Activated naive CD8-positive, alpha-beta T cell treated with anti-CD3 and anti-CD28 coated beads, Interleukin-2, amount 50 U/mL, for 24 hours (primary cell): ENCODE data around the gene PRF1.
A peak's percentile ranks its signal among the peaks of the same experiment; 100 is the strongest.

Experiments used
- ATAC-seq: fragments of 150-1000 bp; cut with Tn5 transposase; one replicate; pipeline ENCODE4 v1.10.0; 2021
- DNase-seq: peaks from one replicate; pipeline ENCODE4 v3.0.0; 2021
- H3K27ac Mint-ChIP-seq: one replicate; pipeline ENCODE4 v1.8.0; 2021; ENCODE audit warnings: mild to moderate bottlenecking, mixed read lengths
- H3K27me3 Mint-ChIP-seq: one replicate; pipeline ENCODE4 v1.8.0; 2021; ENCODE audit warnings: mixed read lengths
- H3K36me3 Mint-ChIP-seq: one replicate; pipeline ENCODE4 v1.8.0; 2021; ENCODE audit warnings: low read depth, mixed read lengths
- H3K4me1 Mint-ChIP-seq: one replicate; pipeline ENCODE4 v1.8.0; 2021; ENCODE audit warnings: mixed read lengths
- H3K4me3 Mint-ChIP-seq: one replicate; pipeline ENCODE4 v1.8.0; 2021; ENCODE audit warnings: mild to moderate bottlenecking, moderate library complexity, mixed read lengths
- H3K9me3 Mint-ChIP-seq: one replicate; pipeline ENCODE4 v1.8.0; 2021; ENCODE audit warnings: mixed read lengths

Gene PRF1

GRCh38 chr10:70604106-70604505 lies 1.6 kb upstream of the PRF1 start:
- Mint-ChIP-seq H3K4me1 (peaks cover 63% of the 10 kb centered on the region), H3K36me3 (peaks cover 29% of the 10 kb centered on the region), H3K9me3 (peaks cover 3% of the 10 kb centered on the region), H3K27me3 (no peaks in the 10 kb centered on the region), H3K4me3 (no peak overlapping the region), H3K27ac (peak overlapping the region; percentile 93)
- no peak for DNase-seq
- ATAC-seq, result no peak

GRCh38 chr10:70603449-70603801 lies 884 bp upstream of the PRF1 start:
- DNase-seq (peak; percentile 69), ATAC-seq (peak; percentile 61)
- Mint-ChIP-seq H3K27ac (peak overlapping the region; percentile 93), H3K4me1 (peaks cover 68% of the 10 kb centered on the region), H3K9me3 (peaks cover 3% of the 10 kb centered on the region), H3K36me3 (peaks cover 34% of the 10 kb centered on the region), H3K27me3 (no peaks in the 10 kb centered on the region), H3K4me3 (peak overlapping the region; percentile 98)

- Mint-ChIP-seq H3K27me3 (no peaks in the 10 kb centered on the region), H3K4me1 (peaks cover 74% of the 10 kb centered on the region), H3K27ac (peak overlapping the region; percentile 93), H3K9me3 (no peaks in the 10 kb centered on the region), H3K36me3 (peaks cover 50% of the 10 kb centered on the region), H3K4me3 (peak overlapping the region; percentile 98)
- ATAC-seq (no peak), DNase-seq (peak; percentile 9)
These were observed 795 bp downstream of the PRF1 start for GRCh38 chr10:70601746-70602145.

- Mint-ChIP-seq H3K9me3 (no peaks in the 10 kb centered on the region), H3K4me1 (peaks cover 81% of the 10 kb centered on the region), H3K27ac (peak overlapping the region; percentile 83), H3K36me3 (peaks cover 60% of the 10 kb centered on the region), H3K4me3 (peak overlapping the region; percentile 98), H3K27me3 (no peaks in the 10 kb centered on the region)
- DNase-seq (no peak), ATAC-seq (no peak)
These were observed 1.8 kb downstream of the PRF1 start for GRCh38 chr10:70600512-70601395.

GRCh38 chr10:70599791-70600190 lies 2.8 kb downstream of the PRF1 start:
- peaks cover 60% of the 10 kb centered on the region for H3K36me3 Mint-ChIP-seq
- no peak for DNase-seq
- ATAC-seq, result no peak
- peaks cover 82% of the 10 kb centered on the region for H3K4me1 Mint-ChIP-seq
- H3K9me3 Mint-ChIP-seq, result no peaks in the 10 kb centered on the region
- peak overlapping the region; percentile 98 for H3K4me3 Mint-ChIP-seq
- H3K27ac Mint-ChIP-seq, result peak overlapping the region; percentile 43
- no peaks in the 10 kb centered on the region for H3K27me3 Mint-ChIP-seq

- Mint-ChIP-seq H3K36me3 (peaks cover 60% of the 10 kb centered on the region), H3K4me1 (peaks cover 84% of the 10 kb centered on the region), H3K27ac (peak overlapping the region; percentile 43), H3K4me3 (peak overlapping the region; percentile 98), H3K9me3 (no peaks in the 10 kb centered on the region), H3K27me3 (no peaks in the 10 kb centered on the region)
- ATAC-seq (no peak), DNase-seq (no peak)
These were observed 3.2 kb downstream of the PRF1 start for GRCh38 chr10:70599319-70599718.

- Mint-ChIP-seq H3K27me3 (no peaks in the 10 kb centered on the region), H3K27ac (no peak overlapping the region), H3K4me3 (peak overlapping the region; percentile 98), H3K4me1 (peaks cover 82% of the 10 kb centered on the region), H3K36me3 (peaks cover 60% of the 10 kb centered on the region), H3K9me3 (no peaks in the 10 kb centered on the region)
- DNase-seq (no peak), ATAC-seq (no peak)
These were observed 3.7 kb downstream of the PRF1 start for GRCh38 chr10:70598857-70599295.

GRCh38 chr10:70597856-70598815 lies 4.4 kb downstream of the PRF1 start:
- peaks cover 60% of the 10 kb centered on the region for H3K36me3 Mint-ChIP-seq
- DNase-seq (no peak), ATAC-seq (no peak)
- no peaks in the 10 kb centered on the region for H3K27me3 Mint-ChIP-seq
- H3K27ac Mint-ChIP-seq, result peak overlapping the region; percentile 41
- H3K4me1 Mint-ChIP-seq, result peaks cover 80% of the 10 kb centered on the region
- peak overlapping the region; percentile 46 for H3K4me3 Mint-ChIP-seq
- no peaks in the 10 kb centered on the region for H3K9me3 Mint-ChIP-seq

GRCh38 chr10:70596860-70597809 lies 5.4 kb downstream of the PRF1 start:
- H3K4me1 Mint-ChIP-seq, result peaks cover 81% of the 10 kb centered on the region
- H3K27me3 Mint-ChIP-seq, result peaks cover 1% of the 10 kb centered on the region
- no peak for DNase-seq
- H3K4me3 Mint-ChIP-seq, result peak overlapping the region; percentile 46
- no peak for ATAC-seq
- peak overlapping the region; percentile 41 for H3K27ac Mint-ChIP-seq
- peaks cover 54% of the 10 kb centered on the region for H3K36me3 Mint-ChIP-seq
- H3K9me3 Mint-ChIP-seq, result no peaks in the 10 kb centered on the region

- no peak overlapping the region for H3K4me3 Mint-ChIP-seq
- H3K36me3 Mint-ChIP-seq, result peaks cover 47% of the 10 kb centered on the region
- no peak for DNase-seq
- no peaks in the 10 kb centered on the region for H3K9me3 Mint-ChIP-seq
- no peak overlapping the region for H3K27ac Mint-ChIP-seq
- peaks cover 1% of the 10 kb centered on the region for H3K27me3 Mint-ChIP-seq
- no peak for ATAC-seq
- peaks cover 82% of the 10 kb centered on the region for H3K4me1 Mint-ChIP-seq
These were observed 6.3 kb downstream of the PRF1 start for GRCh38 chr10:70596110-70596798.

- no peak overlapping the region for H3K4me3 Mint-ChIP-seq
- peaks cover 1% of the 10 kb centered on the region for H3K27me3 Mint-ChIP-seq
- H3K9me3 Mint-ChIP-seq, result no peaks in the 10 kb centered on the region
- H3K27ac Mint-ChIP-seq, result no peak overlapping the region
- peaks cover 44% of the 10 kb centered on the region for H3K36me3 Mint-ChIP-seq
- DNase-seq (no peak), ATAC-seq (no peak)
- peaks cover 83% of the 10 kb centered on the region for H3K4me1 Mint-ChIP-seq
These were observed 7.0 kb downstream of the PRF1 start for GRCh38 chr10:70595566-70596016.

- H3K27me3 Mint-ChIP-seq, result peaks cover 4% of the 10 kb centered on the region
- no peak overlapping the region for H3K4me3 Mint-ChIP-seq
- no peaks in the 10 kb centered on the region for H3K9me3 Mint-ChIP-seq
- DNase-seq, result peak; percentile 10
- H3K4me1 Mint-ChIP-seq, result peaks cover 84% of the 10 kb centered on the region
- no peak for ATAC-seq
- peaks cover 31% of the 10 kb centered on the region for H3K36me3 Mint-ChIP-seq
- H3K27ac Mint-ChIP-seq, result no peak overlapping the region
These were observed 8.4 kb downstream of the PRF1 start for GRCh38 chr10:70594161-70594560.

GRCh38 chr10:70593513-70593890 lies 9.0 kb downstream of the PRF1 start:
- ATAC-seq, result no peak
- H3K9me3 Mint-ChIP-seq, result no peaks in the 10 kb centered on the region
- no peak overlapping the region for H3K27ac Mint-ChIP-seq
- peaks cover 26% of the 10 kb centered on the region for H3K36me3 Mint-ChIP-seq
- H3K4me3 Mint-ChIP-seq, result no peak overlapping the region
- H3K4me1 Mint-ChIP-seq, result peaks cover 86% of the 10 kb centered on the region
- DNase-seq, result no peak
- peaks cover 5% of the 10 kb centered on the region for H3K27me3 Mint-ChIP-seq
